ENCODE data around the gene ADCY2.

The ADCY2 gene

GRCh38 chr5:7446913-7447312 lies 51.0 kb downstream of the ADCY2 start:
- no peak for DNase-seq

GRCh38 chr5:7453947-7454346 lies 58.0 kb downstream of the ADCY2 start:
- no peak for DNase-seq

GRCh38 chr5:7456206-7456605 lies 60.3 kb downstream of the ADCY2 start:
- no peak for DNase-seq

GRCh38 chr5:7461371-7461770 lies 65.4 kb downstream of the ADCY2 start:
- DNase-seq = no peak

GRCh38 chr5:7462758-7463157 lies 66.8 kb downstream of the ADCY2 start:
- DNase-seq = no peak

- DNase-seq = no peak
These were observed 68.2 kb downstream of the ADCY2 start for GRCh38 chr5:7464182-7464581.

- no peak for DNase-seq
These were observed 71.2 kb downstream of the ADCY2 start for GRCh38 chr5:7467179-7467578.

- no peak for DNase-seq
These were observed 72.8 kb downstream of the ADCY2 start for GRCh38 chr5:7468742-7469141.

- no peak for DNase-seq
These were observed 75.8 kb downstream of the ADCY2 start for GRCh38 chr5:7471710-7472109.

- DNase-seq = no peak
These were observed 77.2 kb downstream of the ADCY2 start for GRCh38 chr5:7473115-7473514.

GRCh38 chr5:7473668-7474215 lies 77.8 kb downstream of the ADCY2 start:
- no peak for DNase-seq

- no peak for DNase-seq
These were observed 79.0 kb downstream of the ADCY2 start for GRCh38 chr5:7474821-7475403.

- DNase-seq = no peak
These were observed 82.5 kb downstream of the ADCY2 start for GRCh38 chr5:7478459-7478858.

GRCh38 chr5:7488734-7489133 lies 92.8 kb downstream of the ADCY2 start:
- DNase-seq = no peak

GRCh38 chr5:7492371-7492770 lies 96.4 kb downstream of the ADCY2 start:
- no peak for DNase-seq

GRCh38 chr5:7493081-7493480 lies 97.1 kb downstream of the ADCY2 start:
- DNase-seq = no peak

GRCh38 chr5:7493622-7494021 lies 97.7 kb downstream of the ADCY2 start:
- DNase-seq = no peak

GRCh38 chr5:7494481-7495130 lies 98.7 kb downstream of the ADCY2 start:
- DNase-seq = no peak

GRCh38 chr5:7495131-7495517 lies 99.2 kb downstream of the ADCY2 start:
- no peak for DNase-seq

- no peak for DNase-seq
These were observed 104.3 kb downstream of the ADCY2 start for GRCh38 chr5:7500256-7500655.

GRCh38 chr5:7501061-7501460 lies 105.1 kb downstream of the ADCY2 start:
- DNase-seq = no peak

- DNase-seq = no peak
These were observed 107.6 kb downstream of the ADCY2 start for GRCh38 chr5:7503564-7503963.

- DNase-seq = no peak
These were observed 119.5 kb downstream of the ADCY2 start for GRCh38 chr5:7515284-7515914.

GRCh38 chr5:7516253-7516652 lies 120.3 kb downstream of the ADCY2 start:
- no peak for DNase-seq

Data from NCI-H1694 (cell line).